NOMO-1 treated with dmso at 0.1 percent for 144 hours (cell line): ENCODE results near the gene SAXO2.
"Not testable (repeated sequence)": the region's sequence is repeated elsewhere in the genome, so short reads cannot be mapped to it uniquely, and the experiment has no call there.

Experiments
- DNase-seq: peaks from one replicate; lab custom pipeline; 2025; ENCODE audit not compliant: unreplicated experiment; lab: John Stamatoyannopoulos, UW

The SAXO2 gene

GRCh38 chr15:82332711-82333602, 70.3 kb downstream of the SAXO2 start:
- DNase-seq = not testable (repeated sequence)

- DNase-seq = not testable (repeated sequence)
Measured at GRCh38 chr15:82333603-82334553, 71.3 kb downstream of the SAXO2 start.
